SKM-1 (cell line): ENCODE measurements around the gene HPSE2.
A peak's percentile ranks its signal among the peaks of the same experiment; 100 is the strongest.

Experiments used
- DNase-seq: peaks from one replicate; lab custom pipeline; 2025; ENCODE audit not compliant: unreplicated experiment; lab: John Stamatoyannopoulos, UW

The HPSE2 gene

DNA sequence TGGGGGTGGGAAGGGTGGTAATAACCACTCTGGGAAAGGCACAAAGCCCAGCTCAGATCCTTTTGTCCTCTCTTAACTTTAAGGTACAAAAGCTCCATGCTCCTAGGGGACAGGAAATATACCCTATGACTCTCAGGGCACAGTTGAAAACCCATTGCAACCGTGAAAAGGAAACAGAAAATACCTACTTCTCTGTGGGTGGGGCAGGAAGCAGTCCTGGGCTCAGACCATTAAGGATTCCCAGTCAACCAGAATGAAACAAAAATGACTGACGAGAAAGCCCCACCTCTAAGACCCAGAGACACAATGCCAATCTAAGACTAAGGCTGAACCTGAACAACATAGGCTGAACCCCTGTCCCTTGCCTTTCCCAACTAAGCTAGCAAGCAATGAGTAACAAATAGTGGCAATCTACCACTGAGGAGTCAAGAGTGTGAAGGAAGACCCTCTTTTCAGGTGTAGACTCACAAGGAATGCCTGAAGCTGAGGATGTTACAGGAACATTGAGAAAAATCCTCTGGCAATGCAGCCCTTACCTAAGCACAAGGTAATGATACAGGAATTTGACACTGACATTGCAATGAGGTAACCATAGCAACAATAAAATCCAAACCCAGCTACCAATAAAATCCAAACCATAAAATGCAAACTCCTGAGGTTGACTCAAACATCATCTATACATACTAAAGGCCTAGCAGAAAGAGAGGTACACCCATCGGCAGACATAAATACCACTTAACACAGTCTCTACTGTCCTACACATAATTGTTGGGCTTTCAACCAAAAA, 380.1 kb downstream of the HPSE2 start:
- DNase-seq, result no peak

DNA sequence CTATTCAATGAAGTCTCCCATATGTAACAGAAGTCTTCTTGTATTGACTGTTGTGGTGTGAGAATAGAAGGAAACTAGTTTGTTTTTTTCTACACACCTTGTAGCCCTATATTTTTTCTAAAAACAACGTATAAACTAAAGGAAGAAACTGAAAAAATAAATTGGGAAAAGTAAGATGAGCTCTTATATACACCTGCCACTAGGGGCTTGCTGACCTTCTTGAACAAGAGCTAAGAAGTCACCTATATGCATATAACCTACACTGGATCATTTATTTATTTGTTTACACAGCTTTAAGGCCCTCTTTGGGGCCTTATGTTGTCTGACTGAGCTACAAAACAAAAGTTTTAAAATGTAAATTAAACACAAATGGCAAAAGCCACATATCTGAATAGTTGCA, 383.0 kb downstream of the HPSE2 start:
- DNase-seq, result no peak

DNA sequence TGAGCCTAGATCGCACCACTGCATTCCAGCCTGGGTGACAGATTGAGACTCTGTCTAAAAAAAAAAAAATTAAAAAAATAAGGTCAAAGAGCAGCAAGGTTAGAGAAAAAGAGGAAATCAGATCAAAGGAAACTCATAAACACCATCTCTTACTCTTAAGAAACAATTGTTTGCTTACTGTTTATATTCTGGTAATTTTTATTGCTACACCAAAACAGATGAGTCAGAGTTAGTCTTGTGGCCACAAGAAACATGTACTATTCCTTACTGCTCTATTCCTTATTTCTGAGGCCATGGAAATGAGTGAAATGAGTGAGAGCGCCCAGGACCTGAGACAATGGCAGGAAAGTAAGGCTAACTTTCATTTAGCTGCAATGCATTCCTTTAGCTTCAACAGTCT, 387.3 kb downstream of the HPSE2 start:
- no peak for DNase-seq

- DNase-seq, result no peak
Observed at GRCh38 chr10:98846787-98847186, 388.9 kb downstream of the HPSE2 start.

DNA sequence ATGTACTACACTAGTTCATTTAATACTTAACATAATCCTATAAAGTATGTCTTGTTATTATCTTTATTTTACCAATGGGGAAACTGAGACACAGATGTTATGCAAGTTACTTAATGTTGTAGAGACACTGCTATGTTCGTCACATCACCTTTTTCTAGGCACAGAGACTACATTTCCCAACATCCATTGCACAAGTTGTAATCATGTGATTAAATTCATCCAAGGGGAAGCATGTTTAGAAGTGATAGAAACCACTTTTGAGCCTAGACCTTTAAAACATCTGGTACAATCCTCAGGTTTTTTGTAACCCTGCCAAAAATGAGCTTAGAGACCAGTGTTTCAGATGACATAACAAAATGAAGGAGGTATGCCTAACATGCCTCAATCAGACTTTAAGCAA, 402.1 kb downstream of the HPSE2 start:
- DNase-seq, result no peak

- DNase-seq, result no peak
Observed at GRCh38 chr10:98832738-98833137, 402.9 kb downstream of the HPSE2 start.

- DNase-seq, result no peak
Observed at GRCh38 chr10:98832196-98832595, 403.5 kb downstream of the HPSE2 start.

- DNase-seq, result no peak
Observed at GRCh38 chr10:98831391-98831790, 404.3 kb downstream of the HPSE2 start.

DNA sequence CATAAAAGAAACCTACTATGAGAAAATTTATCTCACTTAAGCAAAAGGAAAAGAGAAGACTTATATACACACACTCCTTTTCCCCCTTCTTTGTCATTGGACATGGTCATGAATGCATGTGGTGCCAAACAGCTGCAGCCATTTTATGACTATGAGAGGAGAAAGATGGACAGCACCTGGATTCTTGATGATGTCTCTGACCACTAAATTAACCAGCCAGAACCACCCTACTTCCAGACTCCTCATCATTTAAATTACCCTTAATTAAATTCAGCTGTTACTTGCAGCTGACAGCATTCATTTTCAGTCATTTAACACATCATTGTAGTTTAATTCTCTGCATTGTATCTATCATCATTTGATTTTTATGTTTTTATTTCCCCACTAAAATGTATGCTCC, 409.9 kb downstream of the HPSE2 start:
- no peak for DNase-seq

DNA sequence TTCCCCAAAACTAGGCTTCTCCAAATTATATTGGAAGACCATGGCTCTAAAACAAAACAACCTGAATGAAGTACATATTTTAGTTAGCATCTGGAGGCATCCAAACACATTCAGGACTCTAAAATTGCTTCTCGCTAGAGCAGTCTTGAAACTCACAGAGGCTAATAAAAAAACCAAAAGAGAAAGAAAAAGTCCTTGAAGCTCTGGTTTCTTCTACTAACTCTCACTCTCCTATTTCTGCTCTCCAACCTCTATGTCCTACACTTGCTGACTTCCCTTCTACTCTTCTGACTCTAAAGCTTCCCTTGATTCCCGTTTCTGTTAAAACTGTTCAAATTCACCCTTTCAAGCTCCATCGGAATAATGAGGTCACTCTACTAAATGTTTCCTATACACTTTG, 418.3 kb downstream of the HPSE2 start:
- DNase-seq, result no peak

DNA sequence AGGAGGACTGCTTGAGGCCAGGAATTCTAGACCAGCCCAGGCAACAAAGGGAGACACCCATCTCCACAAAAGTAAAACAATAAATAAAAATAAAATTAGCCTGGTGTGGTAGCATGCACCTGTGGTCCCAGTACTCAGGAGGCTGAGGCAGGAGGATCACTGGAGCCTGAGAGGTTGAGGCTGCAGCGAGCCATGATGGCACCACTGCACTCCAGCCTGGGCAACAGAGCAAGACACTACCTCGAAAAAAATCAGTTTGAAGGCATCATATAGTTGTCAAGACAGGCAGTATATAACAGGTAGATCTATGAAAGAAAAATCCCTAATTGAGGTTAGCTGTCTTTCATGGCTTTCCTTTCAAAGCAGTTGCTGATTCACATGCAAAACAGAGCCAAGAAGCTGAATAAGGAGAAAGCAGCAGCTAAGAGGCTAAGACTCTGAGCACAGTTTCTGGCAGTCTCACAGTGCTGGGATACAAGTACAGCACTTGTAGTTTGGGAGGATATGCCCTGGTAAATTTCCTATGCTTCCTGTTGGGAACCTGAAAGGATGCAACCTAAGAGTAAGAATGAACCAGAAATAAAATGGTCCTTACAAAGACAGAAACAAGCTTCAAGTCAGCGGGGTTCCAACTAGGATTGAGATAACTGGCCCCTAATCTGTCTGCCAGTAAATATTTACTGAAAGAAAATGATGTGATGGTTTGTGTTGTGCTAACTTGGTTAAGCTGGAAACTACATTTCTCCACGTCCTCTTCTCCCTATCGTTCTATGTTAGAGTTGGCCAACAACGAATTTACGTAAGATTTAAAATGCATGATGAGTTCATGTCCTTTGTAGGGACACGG, 420.4 kb downstream of the HPSE2 start:
- no peak for DNase-seq

DNA sequence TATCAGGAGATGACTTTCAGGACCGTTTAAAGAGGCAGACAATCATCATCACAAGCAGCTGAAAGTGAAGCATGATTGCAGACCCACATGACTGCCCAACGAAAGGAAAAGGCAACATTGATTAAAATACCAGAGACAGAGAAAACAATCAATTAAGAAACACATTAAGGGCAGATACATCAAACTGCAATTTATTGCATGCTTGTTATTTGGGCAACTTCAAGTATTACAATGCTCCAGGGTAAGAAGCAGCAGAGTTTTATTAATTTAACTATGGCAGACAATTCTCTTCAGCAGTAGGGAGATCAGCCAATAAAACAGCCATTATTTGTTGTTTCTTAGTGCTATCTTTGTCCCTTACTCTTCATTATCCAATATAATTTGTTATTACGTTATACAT, 421.2 kb downstream of the HPSE2 start:
- no peak for DNase-seq

GRCh38 chr10:98808282-98808892, 427.3 kb downstream of the HPSE2 start:
- DNase-seq, result no peak

DNA sequence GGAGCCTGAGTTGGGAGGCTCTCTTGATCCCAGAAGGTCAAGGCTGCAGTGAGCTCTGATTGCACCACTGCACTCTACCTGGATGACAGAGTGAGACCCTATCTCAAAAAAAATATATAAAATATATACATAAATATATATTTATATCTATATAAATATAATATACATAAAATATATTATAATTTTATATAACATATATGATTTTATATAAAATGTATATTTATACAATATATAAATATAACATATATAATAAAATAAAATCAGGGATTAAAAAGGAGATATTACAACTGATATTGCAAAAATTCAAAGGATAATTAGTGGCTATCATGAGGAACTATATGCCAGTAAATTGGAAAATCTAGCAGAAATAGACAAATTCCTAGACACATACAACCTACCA, 435.4 kb downstream of the HPSE2 start:
- no peak for DNase-seq

GRCh38 chr10:98795467-98795866, 440.2 kb downstream of the HPSE2 start:
- no peak for DNase-seq

DNA sequence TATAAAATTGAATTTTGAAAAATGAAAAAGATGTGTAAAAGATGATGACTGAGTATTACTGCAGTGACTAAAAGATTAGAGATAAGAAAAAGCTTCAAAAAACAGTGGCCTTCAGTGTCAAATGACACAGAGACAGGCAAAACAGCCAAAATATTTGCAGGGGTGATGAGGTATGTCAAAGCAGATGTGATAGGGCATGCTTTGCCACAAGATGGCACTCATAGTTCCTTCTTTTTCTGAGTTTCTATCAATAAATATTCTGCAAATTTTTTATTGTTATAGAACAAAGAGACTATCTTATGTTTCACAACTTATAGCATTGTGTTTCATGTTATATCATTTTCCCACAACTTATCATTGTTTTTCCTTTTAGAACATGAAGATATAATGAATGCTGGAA, 444.8 kb downstream of the HPSE2 start:
- DNase-seq, result no peak

DNA sequence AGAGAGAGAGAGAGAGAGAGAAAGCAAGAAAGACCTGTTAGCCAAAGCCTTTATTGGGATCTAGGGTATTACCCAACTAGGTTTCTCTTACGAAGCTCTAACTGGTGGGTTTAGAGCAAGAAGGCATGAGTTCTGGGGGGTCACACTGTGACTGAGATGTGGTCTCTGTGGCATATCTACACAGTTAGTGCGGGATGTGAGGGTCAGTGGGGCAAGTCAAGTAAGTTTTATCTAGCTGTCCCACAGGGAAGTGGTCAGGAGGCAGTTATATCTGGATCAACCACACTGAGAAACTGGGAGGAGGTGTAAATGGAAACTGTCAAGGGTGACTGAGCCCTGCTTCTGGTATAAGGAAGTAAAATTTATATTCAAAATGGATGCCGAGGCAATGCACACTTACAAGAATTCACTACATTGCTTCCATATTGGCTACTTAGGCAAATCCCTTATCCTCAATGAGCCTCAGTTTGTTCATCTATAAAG, 457.3 kb downstream of the HPSE2 start:
- no peak for DNase-seq

DNA sequence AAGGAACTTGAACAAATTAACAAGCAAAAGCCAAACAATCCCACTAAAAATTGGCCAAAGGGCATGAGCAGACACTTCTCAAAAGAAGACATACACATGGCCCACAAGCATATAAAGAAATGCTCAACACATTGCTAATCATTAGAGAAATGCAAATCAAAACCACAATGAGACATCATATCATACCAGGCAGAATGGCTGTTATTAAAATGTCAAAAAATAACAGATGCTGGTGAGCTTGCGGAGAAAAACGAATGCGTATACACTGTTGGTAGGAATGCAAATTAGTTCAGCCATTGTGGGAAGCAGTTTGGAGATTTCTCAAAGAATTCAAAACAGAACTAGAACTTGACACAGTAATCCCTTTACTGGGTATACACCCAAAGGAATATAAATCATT, 477.2 kb downstream of the HPSE2 start:
- no peak for DNase-seq

GRCh38 chr10:98748298-98748697, 487.4 kb downstream of the HPSE2 start:
- peak; percentile 16 for DNase-seq

DNA sequence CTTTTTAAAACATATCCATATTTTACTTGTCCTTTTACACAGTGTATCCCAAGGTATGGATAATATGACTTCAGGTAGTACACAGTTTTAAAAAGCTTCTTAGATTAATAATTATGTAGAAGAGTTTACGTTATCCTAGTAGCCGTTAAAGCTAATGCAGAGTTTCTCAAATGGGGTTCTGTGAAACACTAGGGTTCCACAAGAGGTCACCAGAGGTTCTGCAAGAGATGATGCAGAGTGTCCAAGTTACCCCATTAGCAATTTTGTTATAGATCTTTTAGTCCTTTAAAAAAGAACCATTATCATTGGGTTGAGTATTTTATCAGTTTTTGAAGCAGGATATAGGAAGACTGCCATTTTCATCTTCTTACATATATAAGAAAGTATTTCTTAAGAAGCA, 490.0 kb downstream of the HPSE2 start:
- DNase-seq, result no peak

- DNase-seq, result no peak
Observed at GRCh38 chr10:98720551-98720950, 515.1 kb downstream of the HPSE2 start.

DNA sequence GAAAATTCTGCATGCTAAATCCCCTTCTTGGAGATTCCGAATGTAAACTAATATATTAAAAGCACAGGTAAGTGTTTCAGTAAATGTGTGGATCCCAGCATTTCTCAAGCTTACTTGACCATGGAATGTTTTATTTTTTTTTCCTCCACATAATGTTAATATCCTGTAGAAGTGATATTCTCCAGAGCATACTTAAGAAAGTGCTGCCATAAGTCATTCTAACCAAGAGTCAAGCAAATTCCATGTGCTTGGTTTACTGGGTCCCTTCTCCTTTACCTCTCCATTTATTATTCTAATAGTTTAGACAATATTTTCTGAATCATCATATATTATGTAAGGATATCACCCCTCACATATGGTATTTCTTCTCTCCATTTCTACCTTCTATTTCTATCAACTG, 522.1 kb downstream of the HPSE2 start:
- DNase-seq, result no peak
